IPS-NIHi7 (cell line): ENCODE results near the gene DNAJC9.

Source experiments
- DNase-seq: peaks from one replicate; pipeline ENCODE4 v3.0.0; 2012; ENCODE audit warnings: mixed read lengths; ENCODE audit errors: extremely low spot score

Gene DNAJC9

DNA sequence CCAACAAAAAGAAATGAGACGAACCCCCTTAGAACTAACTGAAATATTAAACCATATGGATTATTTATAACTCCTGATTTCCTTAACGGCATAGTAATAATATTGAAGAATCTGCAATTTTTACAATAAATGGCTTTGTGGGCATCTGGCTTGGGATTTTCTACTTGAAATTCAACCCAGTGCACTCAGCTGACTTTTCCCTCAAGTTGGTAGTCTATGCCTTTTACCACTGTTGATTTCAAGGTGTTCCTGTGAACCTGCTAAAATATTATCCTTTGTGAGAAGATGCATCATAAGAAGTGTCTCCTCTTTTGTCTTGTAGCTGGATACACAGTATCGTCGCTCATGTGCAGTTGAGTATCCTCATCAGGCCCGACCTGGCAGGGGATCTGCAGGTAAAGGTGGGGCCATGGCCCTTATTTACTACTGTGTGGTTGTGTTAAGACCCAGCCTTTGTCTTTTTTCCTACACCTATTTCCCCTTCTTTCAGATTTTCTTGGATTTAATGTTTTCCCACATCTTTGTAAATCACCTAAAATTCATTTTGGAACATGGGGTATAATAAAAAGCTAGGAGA is 8.0 kb downstream of the DNAJC9 start:
- DNase-seq: no peak

DNA sequence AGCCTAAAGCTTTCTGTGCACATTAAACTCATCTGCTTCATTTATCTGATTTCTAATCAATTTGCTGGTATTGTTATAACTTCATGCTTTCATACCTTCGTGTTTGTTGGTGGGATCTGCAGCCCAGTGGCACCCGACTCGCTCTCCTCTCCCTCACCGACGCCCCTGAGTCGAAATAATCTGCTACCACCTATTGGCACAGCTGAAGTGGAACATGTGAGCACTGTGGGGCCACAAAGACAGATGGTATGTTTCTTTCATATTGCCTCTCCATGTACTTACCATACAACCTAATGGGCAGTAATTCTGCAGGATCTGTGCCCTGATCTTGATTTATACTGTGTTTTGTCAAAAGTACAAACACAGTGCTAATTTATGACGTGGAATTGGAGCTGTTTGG is 12.4 kb downstream of the DNAJC9 start:
- DNase-seq: no peak

DNA sequence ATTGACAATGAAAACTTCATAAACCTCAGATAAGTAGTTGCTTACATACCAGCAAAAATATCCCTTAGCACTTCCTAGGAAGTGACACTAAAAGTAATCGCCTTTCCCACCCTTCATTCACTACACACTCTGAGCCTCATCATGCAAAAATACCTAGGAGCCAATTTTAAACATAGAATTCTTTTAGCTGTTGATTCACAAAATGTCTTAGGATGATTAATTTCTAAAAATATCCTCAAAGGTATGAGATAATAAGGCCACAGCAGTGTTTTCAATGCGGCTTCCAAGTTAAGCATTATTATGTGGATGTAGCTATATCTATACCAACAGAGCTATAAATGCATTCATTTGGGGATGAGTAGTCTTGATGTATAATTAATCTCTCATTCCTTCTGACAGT is 13.2 kb downstream of the DNAJC9 start:
- DNase-seq: no peak

DNA sequence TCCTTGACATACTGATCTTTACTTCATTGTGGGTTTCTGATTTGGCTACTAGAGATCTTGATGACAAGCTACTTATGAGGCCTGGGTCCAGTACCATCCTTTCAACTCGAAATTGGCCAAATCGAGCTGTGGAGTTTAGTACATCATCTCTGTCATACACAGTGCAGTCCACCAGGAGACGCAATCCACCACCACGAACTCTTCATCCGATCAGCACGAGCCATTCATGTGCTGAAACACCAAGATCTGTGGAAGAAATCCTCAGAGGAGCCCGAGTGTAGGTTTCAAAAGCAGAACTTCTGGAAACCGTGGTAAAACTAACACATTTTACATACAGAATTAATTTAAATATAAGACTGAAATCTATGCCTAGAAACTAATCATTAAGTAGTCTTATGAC is 14.2 kb downstream of the DNAJC9 start:
- DNase-seq: peak; percentile 19

DNA sequence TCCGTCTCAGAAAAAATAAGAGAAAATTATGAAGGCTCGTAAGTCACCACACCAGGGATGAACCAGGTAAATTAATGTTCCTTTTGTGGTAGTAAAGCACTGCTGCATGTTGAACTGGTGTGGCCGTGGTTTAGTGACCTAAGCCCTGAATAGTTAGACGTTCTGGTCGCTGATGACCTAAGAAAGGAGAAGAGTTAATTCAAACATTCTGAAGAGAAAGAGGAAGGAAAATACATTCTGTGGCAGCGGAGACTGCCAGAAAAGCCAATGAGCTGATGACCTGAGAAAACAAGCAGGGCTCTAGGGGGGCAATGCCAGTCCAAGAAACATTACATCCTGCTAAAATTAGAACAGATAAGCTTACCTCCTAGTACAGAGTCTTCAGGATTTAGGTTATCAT is 17.5 kb downstream of the DNAJC9 start:
- DNase-seq: no peak

DNA sequence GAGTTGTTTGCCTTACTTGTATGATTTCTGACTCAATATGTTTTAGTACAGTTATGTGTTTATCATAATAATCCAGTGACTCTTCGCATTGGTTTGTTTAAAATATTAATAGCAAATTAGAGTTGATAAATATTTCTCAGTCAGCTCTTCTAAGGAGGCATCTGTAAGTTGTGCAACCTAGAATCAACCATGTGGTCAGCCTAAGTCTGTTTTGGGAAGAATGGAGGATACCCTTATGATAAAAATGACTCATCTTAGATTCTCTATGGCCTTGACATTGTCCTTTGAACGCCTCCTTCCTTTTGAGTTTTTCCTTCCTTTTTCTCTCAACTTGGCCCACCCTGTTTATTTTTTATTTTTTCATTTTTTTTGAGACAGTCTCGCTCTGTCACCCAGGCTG is 18.8 kb downstream of the DNAJC9 start:
- no peak for DNase-seq

DNA sequence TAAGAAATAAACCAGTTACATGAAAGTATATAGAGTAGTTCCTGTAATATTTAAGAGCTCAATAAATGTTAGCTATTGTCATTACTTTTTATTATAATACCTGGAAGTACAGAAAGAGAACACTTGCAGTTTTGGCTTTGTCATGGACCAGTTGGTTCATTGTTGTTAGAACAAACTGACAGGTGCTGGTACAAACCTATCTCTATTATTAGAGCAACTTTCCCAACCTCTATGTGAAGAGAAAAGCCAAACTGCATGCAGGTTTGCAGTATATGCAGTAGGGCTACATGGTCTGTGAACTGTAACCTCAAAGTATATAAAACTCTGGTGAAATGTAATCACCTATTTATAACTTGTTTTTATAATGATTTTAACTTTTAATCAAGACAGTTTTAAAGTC is 20.4 kb downstream of the DNAJC9 start:
- no peak for DNase-seq

DNA sequence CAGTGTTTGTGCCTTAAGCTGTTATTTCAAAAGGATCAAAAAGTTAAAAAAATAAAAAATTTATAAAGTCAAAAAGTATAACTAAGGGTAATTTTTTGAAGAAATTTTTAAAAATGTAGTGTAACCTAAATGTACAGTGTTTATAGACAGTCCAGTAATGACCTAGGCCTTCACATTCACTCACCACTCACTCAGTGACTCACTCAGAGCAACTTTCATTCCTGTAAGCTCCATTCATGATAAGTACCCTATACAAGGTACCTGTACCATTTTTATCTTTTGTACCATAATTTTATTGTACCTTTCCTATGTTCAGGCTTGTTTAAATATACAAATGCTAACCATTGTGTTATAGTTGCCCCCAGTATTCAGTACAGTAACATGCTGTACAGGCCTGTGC is 21.5 kb downstream of the DNAJC9 start:
- no peak for DNase-seq

DNA sequence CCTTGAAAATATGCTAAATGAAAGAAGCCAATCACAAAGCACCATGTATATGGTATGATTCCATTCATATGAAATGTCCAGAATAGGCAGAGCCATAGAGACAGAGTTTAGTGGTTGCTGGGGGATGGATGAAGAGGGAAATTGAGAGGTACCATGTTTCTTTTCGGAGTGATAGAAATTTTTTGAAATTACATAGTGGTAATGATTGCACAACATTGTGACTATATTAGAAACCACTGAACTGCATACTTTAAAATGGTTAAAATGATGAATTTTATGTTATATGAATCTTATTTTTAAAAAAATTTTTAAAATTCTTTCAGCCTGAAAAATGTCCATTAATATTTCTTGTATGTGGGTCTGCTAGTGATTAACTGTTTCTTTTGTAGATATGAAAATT is 26.1 kb downstream of the DNAJC9 start:
- no peak for DNase-seq

DNA sequence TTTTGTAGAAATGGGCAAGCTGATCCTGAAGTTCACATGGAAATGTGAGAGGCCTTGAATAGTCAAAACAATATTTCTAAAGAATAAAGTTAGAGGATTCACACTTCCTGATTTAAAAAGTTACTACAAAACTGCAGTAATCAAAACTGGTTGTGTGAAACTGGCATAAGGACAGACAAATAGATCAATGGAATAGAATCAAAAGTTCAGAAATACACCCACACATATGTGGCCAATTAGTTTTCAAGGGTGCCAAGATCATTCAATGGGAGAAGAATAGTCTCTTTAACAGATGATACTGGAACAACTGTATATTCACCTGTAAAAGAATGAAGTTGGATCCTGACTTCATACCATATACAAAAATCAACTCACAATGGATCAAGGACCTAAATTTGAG is 27.7 kb downstream of the DNAJC9 start:
- no peak for DNase-seq

DNA sequence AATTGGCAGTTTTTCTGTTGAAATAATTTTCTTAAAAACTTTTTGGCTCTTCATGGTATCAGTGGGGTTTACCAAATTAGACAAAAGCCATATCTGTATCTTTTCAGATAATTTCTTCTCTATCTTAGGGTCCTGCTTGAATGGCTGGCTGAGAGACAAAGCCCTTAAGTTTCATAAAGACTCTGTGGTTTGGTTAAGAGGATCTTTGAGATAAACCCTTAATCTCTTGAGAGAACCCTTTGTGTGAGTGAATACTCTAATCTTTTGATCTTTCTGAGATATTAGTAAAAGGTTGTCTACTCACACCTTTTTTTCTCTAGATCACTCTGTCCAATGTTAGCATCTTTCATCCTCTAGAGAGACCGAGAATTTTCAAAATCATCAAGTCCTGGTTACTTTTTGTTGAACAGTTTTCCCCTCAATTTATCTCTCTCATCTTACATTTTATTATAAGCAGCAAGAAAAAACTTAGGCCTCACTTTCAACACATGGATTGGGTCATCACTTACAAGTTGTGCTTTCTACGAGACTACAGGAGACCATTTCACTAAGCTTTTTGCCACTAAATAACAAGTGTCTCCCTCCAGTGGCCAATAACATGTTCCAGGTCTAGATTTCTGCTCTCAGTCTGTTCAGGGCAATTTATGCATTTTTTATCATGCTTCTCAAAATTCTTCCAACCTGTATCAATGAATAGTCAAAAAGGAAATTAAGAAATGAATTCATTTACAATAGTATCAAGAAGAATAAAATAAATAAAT is 28.4 kb downstream of the DNAJC9 start:
- peak; percentile 29 for DNase-seq

DNA sequence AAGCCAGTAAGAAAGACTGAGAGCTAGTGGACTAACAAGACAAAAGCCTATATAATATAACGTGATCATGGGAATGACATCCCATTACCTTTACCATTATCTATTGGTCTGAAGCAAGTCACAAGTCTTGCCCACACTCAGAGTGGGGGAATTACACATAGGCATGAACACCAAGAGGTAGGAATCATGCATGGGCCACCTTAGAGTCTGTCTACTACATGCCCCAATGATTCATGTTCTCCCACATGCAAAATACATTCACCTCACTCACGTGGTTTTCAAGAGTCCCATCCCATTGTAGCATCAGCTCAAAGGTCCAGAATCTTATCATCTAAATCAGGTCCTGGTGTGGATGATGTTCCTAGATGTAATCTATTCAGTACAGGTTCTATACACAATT is 29.4 kb downstream of the DNAJC9 start:
- no peak for DNase-seq

DNA sequence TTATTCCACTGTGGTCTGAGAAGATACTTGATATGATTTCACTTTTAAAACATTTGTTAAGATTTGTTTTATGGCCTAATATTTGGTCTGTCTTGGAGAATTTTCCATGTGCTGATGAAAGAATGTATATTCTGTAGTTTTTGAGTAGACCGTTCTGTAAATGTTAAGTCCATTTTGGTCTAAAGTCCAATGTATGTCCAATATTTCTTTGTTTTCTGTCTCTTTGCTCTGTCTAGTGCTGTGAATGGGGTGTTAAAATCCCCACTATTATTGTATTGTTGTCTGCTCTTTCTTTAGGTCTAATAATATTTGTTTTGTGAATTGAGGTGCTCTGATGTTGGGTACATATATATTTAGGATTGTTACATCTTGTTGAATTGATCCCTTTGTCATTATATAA is 31.3 kb downstream of the DNAJC9 start:
- DNase-seq: no peak

DNA sequence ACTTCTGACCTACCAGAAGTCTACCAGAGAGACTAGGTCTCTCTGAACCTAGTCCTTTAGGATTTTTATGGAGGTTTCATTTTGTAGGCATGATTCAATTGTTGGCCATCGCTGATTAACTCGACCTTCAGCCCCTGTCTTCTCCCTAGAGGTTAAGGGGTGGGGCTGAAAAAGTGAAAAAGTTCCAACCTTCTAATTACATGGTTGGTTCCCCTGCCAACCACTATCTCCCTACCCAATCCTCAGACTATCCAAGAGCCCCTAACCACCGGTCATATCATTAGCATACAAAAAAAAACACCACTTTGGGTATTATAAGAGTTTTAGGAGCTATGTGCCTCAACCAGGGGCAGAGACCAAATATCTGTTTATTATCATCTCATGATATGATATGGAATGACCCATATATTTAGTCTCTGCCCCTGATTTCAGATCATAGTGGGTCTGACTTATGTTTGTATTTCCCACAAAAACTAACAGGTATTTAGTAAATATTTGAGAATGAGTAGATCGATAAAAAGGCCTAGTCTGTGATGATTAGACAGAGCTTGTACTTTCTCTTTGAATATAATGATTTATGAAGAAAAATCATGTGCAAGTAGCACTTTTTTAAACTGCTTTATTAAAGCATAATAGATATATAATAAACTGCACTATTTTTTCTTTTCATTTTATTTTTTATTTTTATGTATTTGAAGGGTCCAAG is 35.8 kb downstream of the DNAJC9 start:
- no peak for DNase-seq

DNA sequence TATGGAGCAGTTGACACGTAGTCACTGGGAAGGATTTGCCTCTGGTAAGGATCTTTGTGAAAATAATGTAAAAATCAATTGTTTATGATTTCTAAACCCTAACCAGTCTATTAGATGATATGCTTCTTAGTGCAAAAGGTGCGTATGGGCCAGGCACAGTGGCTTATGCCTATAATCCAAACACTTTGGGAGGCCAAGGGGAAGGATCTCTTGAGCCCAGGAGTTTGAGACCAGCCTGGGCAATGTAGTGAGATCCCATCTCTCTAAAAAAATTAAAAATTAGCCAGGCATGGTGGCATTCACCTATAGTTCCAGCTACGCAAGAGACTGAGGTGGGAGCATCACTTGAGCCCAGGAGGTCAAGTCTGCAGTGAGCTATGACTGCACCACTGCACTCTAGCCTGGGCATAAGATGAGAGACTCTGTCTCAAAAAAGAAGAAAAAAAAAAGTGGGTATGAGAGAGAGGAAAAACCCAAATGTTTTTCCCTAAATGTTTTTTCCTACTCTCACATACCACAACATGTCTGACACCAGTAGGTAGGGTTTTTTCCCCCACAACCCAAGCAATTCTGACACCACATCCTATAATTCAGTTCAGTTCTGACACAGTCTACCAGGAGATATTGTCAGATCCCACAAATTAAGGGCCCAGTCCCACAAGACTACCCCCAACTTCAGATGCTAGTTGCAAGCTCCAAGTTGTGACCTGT is 36.5 kb downstream of the DNAJC9 start:
- no peak for DNase-seq

DNA sequence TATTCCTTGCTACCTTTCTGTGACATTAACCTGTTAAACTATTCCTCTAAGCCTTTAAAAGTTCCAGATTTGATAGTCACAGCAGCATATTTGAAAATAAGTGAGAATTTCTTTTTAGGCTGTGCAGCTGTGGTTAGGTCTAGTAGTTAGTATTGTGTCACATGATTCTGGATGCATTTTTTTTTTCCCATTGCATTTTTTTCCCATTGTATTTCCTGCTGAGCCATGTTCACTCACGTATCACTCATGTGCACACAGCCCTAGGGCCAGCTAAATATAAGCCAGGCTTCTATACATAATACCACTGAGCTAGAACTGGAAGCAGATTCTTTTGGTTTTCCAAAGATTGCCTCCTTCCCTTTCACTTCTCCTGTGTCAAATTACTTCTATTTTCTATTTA is 37.4 kb downstream of the DNAJC9 start:
- DNase-seq: no peak

DNA sequence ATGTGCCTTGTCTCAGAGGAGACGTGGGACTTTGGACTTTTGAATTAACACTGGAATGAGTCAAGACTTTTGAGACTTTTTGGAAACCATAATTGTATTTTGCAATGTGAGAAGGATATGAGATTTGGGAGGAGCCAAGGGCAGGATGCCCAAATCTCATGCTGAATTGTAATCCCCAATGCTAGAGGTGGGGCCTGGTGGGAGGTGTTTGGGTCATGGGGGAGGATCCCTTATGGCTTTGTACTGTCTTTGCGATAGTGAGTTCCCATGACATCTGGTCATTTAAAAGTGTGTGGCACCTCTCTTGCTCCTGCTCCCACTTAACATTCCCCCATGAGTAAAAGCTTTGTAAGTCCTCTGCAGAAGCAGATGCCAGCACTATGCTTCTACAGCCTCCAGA is 39.2 kb downstream of the DNAJC9 start:
- DNase-seq: no peak

DNA sequence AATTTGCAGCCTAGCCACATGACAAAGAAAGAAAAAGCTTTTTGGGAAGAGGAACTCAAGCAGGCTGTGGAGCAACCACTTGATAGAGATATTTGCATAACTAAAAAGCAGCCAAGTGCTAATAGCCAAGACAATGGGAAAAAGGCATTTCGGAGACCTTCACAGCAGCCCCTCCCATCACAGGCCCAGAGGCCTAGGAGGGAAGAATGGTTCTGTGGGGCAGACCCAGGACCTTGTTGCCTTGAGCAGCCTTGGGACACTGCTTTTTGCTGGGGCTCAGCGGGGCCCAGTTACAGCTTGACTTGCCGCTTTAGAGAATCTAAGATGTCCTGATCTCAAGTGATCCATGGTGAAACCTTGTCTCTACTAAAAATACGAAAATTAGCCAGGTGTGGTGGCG is 40.7 kb downstream of the DNAJC9 start:
- no peak for DNase-seq

DNA sequence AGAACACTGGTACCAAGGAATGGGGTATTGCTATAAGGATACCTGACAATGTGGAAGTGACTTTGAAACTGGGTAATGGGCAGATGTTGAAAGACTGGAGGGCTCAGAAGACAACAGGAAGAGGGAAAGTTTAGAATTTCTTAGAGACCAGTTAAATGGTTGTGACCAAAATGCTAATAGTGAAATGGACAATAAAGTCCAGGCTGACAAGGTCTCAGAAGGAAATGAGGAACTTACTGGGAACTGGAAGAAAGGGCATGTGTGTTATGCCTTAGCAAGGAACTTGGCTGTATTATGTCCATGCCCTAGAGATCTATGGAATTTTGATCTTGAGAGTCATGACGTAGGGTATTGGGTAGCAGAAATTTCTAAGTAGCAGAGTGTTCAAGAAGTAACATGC is 41.2 kb downstream of the DNAJC9 start:
- no peak for DNase-seq

DNA sequence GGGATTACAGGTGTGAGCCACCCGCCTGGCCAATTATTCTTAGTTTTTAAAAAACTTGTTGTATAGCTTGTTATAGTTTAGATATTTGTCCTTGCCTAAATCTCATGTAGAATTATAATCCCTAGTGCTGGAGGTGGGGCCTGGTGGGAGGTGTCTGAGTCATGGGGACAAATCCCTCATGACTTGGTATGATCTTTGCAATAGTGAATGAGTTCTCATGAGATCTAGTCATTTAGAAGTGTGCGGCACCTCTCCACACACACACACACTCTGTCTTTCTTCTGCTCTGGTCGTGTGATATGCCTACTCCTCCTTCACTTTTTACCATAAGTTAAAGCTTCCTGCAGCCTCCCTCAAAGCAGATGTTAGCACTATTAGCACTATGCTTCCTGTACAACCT is 42.0 kb downstream of the DNAJC9 start:
- DNase-seq: no peak
